ENCODE results near the gene NTM. TPM values are rescaled to one million over a fixed set of nuclear protein-coding genes. Genes with fewer than 3 reads are reported as not detected.

The NTM gene
- total and polyA plus RNA-seq, 9 donors: 0.16 to 8.5 (median 0.55) TPM; not detected in 3

DNA sequence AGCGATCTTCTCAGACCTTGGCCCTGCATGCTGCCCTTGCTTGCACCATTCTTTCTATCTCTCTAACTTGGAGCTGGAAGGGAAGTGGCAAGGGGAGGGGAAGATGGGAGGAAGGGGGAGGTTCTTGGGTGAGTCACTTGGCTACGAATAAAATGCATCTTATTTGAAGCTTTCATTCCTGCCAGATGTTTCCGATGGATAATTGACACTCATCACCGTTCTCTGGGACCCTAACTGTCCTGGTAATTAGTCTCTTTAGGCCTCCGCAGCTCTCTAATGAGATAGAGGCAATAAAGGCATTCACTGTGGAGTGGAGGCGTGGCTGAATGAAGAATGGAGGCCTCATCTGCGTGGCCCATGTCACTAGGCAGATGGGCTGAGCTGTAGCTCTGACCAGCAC lies 960.1 kb downstream of the NTM start:
- WGBS, 3 donors: 35 to 40% (median 37%) methylated on average over 7 of the region's 7 CpGs
- TF ChIP-seq POLR2A (IDR thresholded peaks at IDR 0.05) (no peak), EP300 (IDR thresholded peaks at IDR 0.05) (no peak)
- TF ChIP-seq, protein P1, sequence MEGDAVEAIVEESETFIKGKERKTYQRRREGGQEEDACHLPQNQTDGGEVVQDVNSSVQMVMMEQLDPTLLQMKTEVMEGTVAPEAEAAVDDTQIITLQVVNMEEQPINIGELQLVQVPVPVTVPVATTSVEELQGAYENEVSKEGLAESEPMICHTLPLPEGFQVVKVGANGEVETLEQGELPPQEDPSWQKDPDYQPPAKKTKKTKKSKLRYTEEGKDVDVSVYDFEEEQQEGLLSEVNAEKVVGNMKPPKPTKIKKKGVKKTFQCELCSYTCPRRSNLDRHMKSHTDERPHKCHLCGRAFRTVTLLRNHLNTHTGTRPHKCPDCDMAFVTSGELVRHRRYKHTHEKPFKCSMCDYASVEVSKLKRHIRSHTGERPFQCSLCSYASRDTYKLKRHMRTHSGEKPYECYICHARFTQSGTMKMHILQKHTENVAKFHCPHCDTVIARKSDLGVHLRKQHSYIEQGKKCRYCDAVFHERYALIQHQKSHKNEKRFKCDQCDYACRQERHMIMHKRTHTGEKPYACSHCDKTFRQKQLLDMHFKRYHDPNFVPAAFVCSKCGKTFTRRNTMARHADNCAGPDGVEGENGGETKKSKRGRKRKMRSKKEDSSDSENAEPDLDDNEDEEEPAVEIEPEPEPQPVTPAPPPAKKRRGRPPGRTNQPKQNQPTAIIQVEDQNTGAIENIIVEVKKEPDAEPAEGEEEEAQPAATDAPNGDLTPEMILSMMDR (IDR thresholded peaks at IDR 0.05): no peak
- H3K27ac ChIP-seq: no peak overlapping the region
- no peaks in the 10 kb centered on the region for H3K9me3 ChIP-seq
- H3K36me3 ChIP-seq: no peaks in the 10 kb centered on the region
- H3K27me3 ChIP-seq: no peaks in the 10 kb centered on the region
- no peak overlapping the region for H3K4me3 ChIP-seq
- no peak for DNase-seq
- H3K4me1 ChIP-seq (ENCODE audit: insufficient read depth): no peaks in the 10 kb centered on the region
- intact Hi-C loops (cut with DNase I): no loop called here

DNA sequence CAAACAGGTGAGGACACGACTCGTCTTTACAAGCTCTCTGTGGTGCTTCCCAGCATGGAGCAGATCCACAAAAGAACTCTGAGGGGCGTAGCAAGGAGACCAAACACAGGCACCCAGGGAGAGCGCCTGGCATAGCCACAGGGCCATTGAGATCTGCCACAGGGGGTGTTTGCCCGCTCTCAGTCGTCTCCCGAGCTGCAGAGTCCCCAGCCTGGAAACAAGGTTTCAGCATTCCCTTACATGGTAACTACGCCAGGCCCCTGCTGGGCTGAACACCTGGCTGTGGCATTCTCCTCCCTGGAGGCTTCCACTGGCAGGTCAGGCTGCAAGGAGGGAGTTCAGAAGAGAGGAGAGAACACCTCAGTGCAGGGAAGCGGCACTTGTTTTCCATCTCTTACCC lies 962.1 kb downstream of the NTM start:
- WGBS, 3 donors: 67 to 78% (median 70%) methylated on average over 9 of the region's 9 CpGs
- Histone ChIP-seq H3K27me3 (no peaks in the 10 kb centered on the region), H3K4me3 (no peak overlapping the region), H3K9me3 (no peaks in the 10 kb centered on the region), H3K4me1 (ENCODE audit: insufficient read depth) (no peaks in the 10 kb centered on the region), H3K36me3 (no peaks in the 10 kb centered on the region), H3K27ac (no peak overlapping the region)
- TF ChIP-seq, protein P1 (IDR thresholded peaks at IDR 0.05): no peak
- no peak for TF ChIP-seq POLR2A (IDR thresholded peaks at IDR 0.05)
- no peak for TF ChIP-seq EP300 (IDR thresholded peaks at IDR 0.05)
- no peak for DNase-seq
- intact Hi-C loops (cut with DNase I): no loop called here

DNA sequence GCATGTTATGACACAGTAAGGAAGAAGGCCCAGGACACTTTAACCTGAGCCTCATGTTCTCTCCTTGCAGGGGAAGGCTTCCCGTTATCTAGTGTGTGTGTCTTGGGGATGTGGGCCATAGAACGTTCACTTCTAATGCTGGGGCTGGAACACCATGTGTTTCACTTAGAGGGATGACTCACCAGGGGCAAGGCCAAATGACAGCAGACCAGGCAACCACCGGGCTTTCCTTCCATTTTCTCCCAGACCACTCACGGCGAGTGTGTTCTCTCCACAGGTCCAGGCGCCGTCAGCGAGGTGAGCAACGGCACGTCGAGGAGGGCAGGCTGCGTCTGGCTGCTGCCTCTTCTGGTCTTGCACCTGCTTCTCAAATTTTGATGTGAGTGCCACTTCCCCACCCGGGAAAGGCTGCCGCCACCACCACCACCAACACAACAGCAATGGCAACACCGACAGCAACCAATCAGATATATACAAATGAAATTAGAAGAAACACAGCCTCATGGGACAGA lies 964.4 kb downstream of the NTM start:
- intact Hi-C loops (cut with DNase I): no loop called here
- H3K4me3 ChIP-seq: no peak overlapping the region
- H3K36me3 ChIP-seq: no peaks in the 10 kb centered on the region
- WGBS, 3 donors: 84 to 90% (median 85%) methylated on average over 15 of the region's 15 CpGs
- TF ChIP-seq EP300 (IDR thresholded peaks at IDR 0.05) (no peak), POLR2A (IDR thresholded peaks at IDR 0.05) (no peak)
- TF ChIP-seq, protein P1 (IDR thresholded peaks at IDR 0.05): no peak
- H3K4me1 ChIP-seq (ENCODE audit: insufficient read depth): no peaks in the 10 kb centered on the region
- no peaks in the 10 kb centered on the region for H3K27me3 ChIP-seq
- no peak overlapping the region for H3K27ac ChIP-seq
- DNase-seq: no peak
- H3K9me3 ChIP-seq: no peaks in the 10 kb centered on the region

DNA sequence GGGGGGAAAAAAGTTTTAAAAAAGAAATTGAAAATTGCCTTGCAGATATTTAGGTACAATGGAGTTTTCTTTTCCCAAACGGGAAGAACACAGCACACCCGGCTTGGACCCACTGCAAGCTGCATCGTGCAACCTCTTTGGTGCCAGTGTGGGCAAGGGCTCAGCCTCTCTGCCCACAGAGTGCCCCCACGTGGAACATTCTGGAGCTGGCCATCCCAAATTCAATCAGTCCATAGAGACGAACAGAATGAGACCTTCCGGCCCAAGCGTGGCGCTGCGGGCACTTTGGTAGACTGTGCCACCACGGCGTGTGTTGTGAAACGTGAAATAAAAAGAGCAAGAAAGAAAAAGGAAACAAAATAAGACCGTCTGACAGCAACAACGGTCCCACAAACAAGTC lies 964.9 kb downstream of the NTM start:
- 87 to 89% (median 89%) methylated on average over 14 of the region's 14 CpGs for WGBS, 3 donors

More for the DNA sequence above, 964.9 kb downstream of the NTM start:
- intact Hi-C loops (cut with DNase I): no loop called here
- no peaks in the 10 kb centered on the region for H3K27me3 ChIP-seq
- no peak for DNase-seq
- H3K27ac ChIP-seq: no peak overlapping the region
- no peaks in the 10 kb centered on the region for H3K36me3 ChIP-seq
- no peak overlapping the region for H3K4me3 ChIP-seq
- no peak for TF ChIP-seq POLR2A (IDR thresholded peaks at IDR 0.05)
- TF ChIP-seq EP300 (IDR thresholded peaks at IDR 0.05): no peak
- TF ChIP-seq, protein P1 (IDR thresholded peaks at IDR 0.05): no peak
- H3K9me3 ChIP-seq: no peaks in the 10 kb centered on the region
- H3K4me1 ChIP-seq (ENCODE audit: insufficient read depth): no peaks in the 10 kb centered on the region
